OCI-LY7 (cell line): Measurements from ENCODE around the gene CERS6. TPM values are rescaled to one million over a fixed set of nuclear protein-coding genes. Genes with fewer than 3 reads are reported as not detected.

Experiments
- BruUV-seq: library from RNA; stranded (reverse); fragments of 400-500 nt; replicated peaks from 2 replicates; lab custom pipeline; 2021; lab: Mats Ljungman, UMichigan
- CTCF ChIA-PET: fragments of 300-600 bp; sonication (Branson Sonifier 250); formaldehyde crosslinking; loops from one replicate; lab custom pipeline; 2022; ENCODE audit warnings: antibody characterized with exemption; ENCODE audit not compliant: unreplicated experiment; lab: Charles Lee
- POLR2A ChIA-PET: fragments of 300-600 bp; sonication (Branson Sonifier 250); formaldehyde crosslinking; loops from one replicate; lab custom pipeline; 2022; ENCODE audit warnings: antibody characterized with exemption; lab: Charles Lee
- DNase-seq: peaks from one replicate; pipeline ENCODE4 v3.0.0-alpha.2; 2015; ENCODE audit warnings: low spot score
- H2AFZ ChIP-seq: fragments of 200-600 bp; sonication (generic), shearing (Covaris generic); 2 replicates; pipeline ENCODE4 v1.6.1; 2014; ENCODE audit warnings: mild to moderate bottlenecking, antibody characterized with exemption, low read length, moderate library complexity
- H3K27ac ChIP-seq: fragments of 200-600 bp; sonication (generic); 2 replicates; pipeline ENCODE4 v1.5.1; 2014; ENCODE audit warnings: mixed run types, low read depth, mild to moderate bottlenecking, moderate library complexity, low read length, inconsistent platforms; ENCODE audit not compliant: poor library complexity, severe bottlenecking
- H3K36me3 ChIP-seq: fragments of 200-600 bp; sonication (generic); 2 replicates; pipeline ENCODE4 v1.6.1; 2014; ENCODE audit warnings: mild to moderate bottlenecking, antibody characterized with exemption, low read length, moderate library complexity, mixed read lengths; ENCODE audit not compliant: insufficient read depth
- H3K4me1 ChIP-seq: fragments of 200-600 bp; sonication (generic); 2 replicates; pipeline ENCODE4 v1.5.1; 2014; ENCODE audit warnings: mild to moderate bottlenecking, low read length; ENCODE audit not compliant: insufficient read depth, poor library complexity, severe bottlenecking
- H3K4me2 ChIP-seq: fragments of 200-600 bp; sonication (generic); 2 replicates; pipeline ENCODE4 v1.6.1; 2014; ENCODE audit warnings: mild to moderate bottlenecking, low read length
- H3K4me3 ChIP-seq: fragments of 200-600 bp; sonication (generic); 2 replicates; pipeline ENCODE4 v1.5.1; 2014; ENCODE audit warnings: mild to moderate bottlenecking, low read depth, low read length; ENCODE audit not compliant: poor library complexity, severe bottlenecking
- H3K79me2 ChIP-seq: fragments of 200-600 bp; sonication (generic); 2 replicates; pipeline ENCODE4 v1.6.1; 2016; ENCODE audit warnings: low read depth, mild to moderate bottlenecking, low read length, moderate library complexity, mixed read lengths; ENCODE audit not compliant: insufficient read depth
- H3K9me2 ChIP-seq: fragments of 200-600 bp; sonication (generic); 2 replicates; pipeline ENCODE4 v1.6.1; 2016; ENCODE audit warnings: mild to moderate bottlenecking, low read length, mixed read lengths; ENCODE audit not compliant: insufficient read depth
- H3K9me3 ChIP-seq: fragments of 200-600 bp; sonication (generic); 2 replicates; pipeline ENCODE4 v1.6.1; 2014; ENCODE audit warnings: mild to moderate bottlenecking, mixed run types, low read length, mixed read lengths
- H4K20me1 ChIP-seq: fragments of 200-600 bp; sonication (generic); 2 replicates; pipeline ENCODE4 v1.6.1; 2014; ENCODE audit warnings: mild to moderate bottlenecking, antibody characterized with exemption, low read length, moderate library complexity, mixed read lengths; ENCODE audit not compliant: insufficient read depth
- EZH2phosphoT487 ChIP-seq: fragments of 200-600 bp; sonication (generic); IDR thresholded peaks from 2 replicates; pipeline ENCODE4 v1.6.1; 2018; ENCODE audit warnings: low read depth, borderline replicate concordance, mild to moderate bottlenecking, mixed run types, antibody characterized with exemption, low read length, moderate library complexity, mixed read lengths
- intact Hi-C: fragments of 100-400 bp; cut with micrococcal nuclease; formaldehyde crosslinking; loops from one replicate; pipeline ENCODE4 v1.10.0; 2022; ENCODE audit not compliant: unreplicated experiment
- total RNA-seq, 2 experiments: library from RNA; depleted of rRNA in 1 of 2; stranded (reverse); fragments of >200 nt in 1 of 2; shearing (Covaris generic) in 1 of 2; gene quantifications; 2 replicates each; pipeline ENCODE4 v1.2.3, GENCODE V29; 2014 to 2022
- TF ChIP-seq, protein P1 (sequence below): fragments of 200-600 bp; sonication (generic); conservative IDR thresholded peaks from 2 replicates; pipeline ENCODE4 v1.5.1; 2014; ENCODE audit warnings: mild to moderate bottlenecking, antibody characterized with exemption, low read length, moderate library complexity, mixed read lengths

CERS6 gene
- total RNA-seq, 2 experiments from 2014 or later = 0.04 TPM; not detected in 1

DNA sequence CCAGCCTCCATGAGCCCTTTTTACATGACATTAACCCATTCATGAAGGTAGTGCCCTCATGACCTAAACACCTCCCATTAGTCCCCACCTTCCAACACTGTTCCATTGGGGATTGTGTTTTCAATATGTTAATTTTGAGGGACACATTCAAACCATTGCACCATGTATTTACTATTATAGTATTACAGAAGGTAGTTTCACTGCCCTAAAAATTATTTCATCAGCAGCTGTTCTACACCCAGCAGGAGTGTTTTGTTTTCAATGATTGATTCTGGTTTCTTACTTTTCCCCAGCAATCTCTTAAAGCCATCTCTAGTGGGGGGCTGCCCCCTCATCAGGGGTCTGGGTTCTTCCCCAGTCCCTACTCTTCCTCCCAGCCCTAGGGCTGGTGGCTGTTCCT, 71.9 kb downstream of the CERS6 start:
- Histone ChIP-seq H3K79me2 (no peaks in the 10 kb centered on the region), H3K36me3 (no peaks in the 10 kb centered on the region), H2AFZ (no peak overlapping the region), H3K27ac (no peak overlapping the region), H4K20me1 (no peaks in the 10 kb centered on the region), H3K4me3 (no peak overlapping the region), H3K9me2 (no peaks in the 10 kb centered on the region), H3K4me2 (no peak overlapping the region), H3K9me3 (no peaks in the 10 kb centered on the region), H3K4me1 (peaks cover 17% of the 10 kb centered on the region)
- POLR2A ChIA-PET = interaction anchor here (1.0 kb wide), 1 partner anchor 17 kb away, joined by 5 read pairs; no protein-coding TSS in a partner anchor
- TF ChIP-seq, protein P1, sequence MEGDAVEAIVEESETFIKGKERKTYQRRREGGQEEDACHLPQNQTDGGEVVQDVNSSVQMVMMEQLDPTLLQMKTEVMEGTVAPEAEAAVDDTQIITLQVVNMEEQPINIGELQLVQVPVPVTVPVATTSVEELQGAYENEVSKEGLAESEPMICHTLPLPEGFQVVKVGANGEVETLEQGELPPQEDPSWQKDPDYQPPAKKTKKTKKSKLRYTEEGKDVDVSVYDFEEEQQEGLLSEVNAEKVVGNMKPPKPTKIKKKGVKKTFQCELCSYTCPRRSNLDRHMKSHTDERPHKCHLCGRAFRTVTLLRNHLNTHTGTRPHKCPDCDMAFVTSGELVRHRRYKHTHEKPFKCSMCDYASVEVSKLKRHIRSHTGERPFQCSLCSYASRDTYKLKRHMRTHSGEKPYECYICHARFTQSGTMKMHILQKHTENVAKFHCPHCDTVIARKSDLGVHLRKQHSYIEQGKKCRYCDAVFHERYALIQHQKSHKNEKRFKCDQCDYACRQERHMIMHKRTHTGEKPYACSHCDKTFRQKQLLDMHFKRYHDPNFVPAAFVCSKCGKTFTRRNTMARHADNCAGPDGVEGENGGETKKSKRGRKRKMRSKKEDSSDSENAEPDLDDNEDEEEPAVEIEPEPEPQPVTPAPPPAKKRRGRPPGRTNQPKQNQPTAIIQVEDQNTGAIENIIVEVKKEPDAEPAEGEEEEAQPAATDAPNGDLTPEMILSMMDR = no peak
- TF ChIP-seq EZH2phosphoT487 = no peak
- intact Hi-C loops = no loop called here
- CTCF ChIA-PET = no interaction called here
- BruUV-seq = no TSS peak
- DNase-seq = no peak

- no peaks in the 10 kb centered on the region for H4K20me1 ChIP-seq
- no TSS peak for BruUV-seq
Measured at GRCh38 chr2:168528469-168528868, 72.4 kb downstream of the CERS6 start.

More at GRCh38 chr2:168528469-168528868, 72.4 kb downstream of the CERS6 start:
- ChIA-PET POLR2A (interaction anchor here (1.0 kb wide), 1 partner anchor 18 kb away, joined by 5 read pairs; no protein-coding TSS in a partner anchor), CTCF (no interaction called here)
- Histone ChIP-seq H3K4me2 (no peak overlapping the region), H3K79me2 (no peaks in the 10 kb centered on the region), H3K9me2 (no peaks in the 10 kb centered on the region), H3K36me3 (no peaks in the 10 kb centered on the region), H3K9me3 (no peaks in the 10 kb centered on the region), H3K27ac (no peak overlapping the region), H3K4me1 (peaks cover 17% of the 10 kb centered on the region), H3K4me3 (no peak overlapping the region), H2AFZ (no peak overlapping the region)
- no peak for DNase-seq
- intact Hi-C loops = no loop called here
- TF ChIP-seq EZH2phosphoT487 = no peak
- TF ChIP-seq, protein P1 = no peak
